HG03066 (cell line): Measurements from ENCODE around the gene IQSEC3.
"Not testable (repeated sequence)": the region's sequence is repeated elsewhere in the genome, so short reads cannot be mapped to it uniquely, and the experiment has no call there.

ENCODE experiments used
- ATAC-seq: cut with Tn5 transposase; IDR thresholded peaks from one replicate; pipeline ENCODE4 v1.9.1; 2021; ENCODE audit warnings: low read depth; ENCODE audit not compliant: unreplicated experiment

IQSEC3 gene

GRCh38 chr12:210277-211141 is 143.9 kb downstream of the IQSEC3 start:
- ATAC-seq = no peak

GRCh38 chr12:211142-211465 is 144.5 kb downstream of the IQSEC3 start:
- ATAC-seq = no peak

- ATAC-seq = no peak
Observed at GRCh38 chr12:211639-212414, 145.3 kb downstream of the IQSEC3 start.

- ATAC-seq = no peak
Observed at GRCh38 chr12:212415-212714, 145.8 kb downstream of the IQSEC3 start.

- ATAC-seq = no peak
Observed at GRCh38 chr12:212715-213526, 146.4 kb downstream of the IQSEC3 start.

GRCh38 chr12:213527-213932 is 147.0 kb downstream of the IQSEC3 start:
- ATAC-seq = no peak

- ATAC-seq = no peak
Observed at GRCh38 chr12:214003-214741, 147.6 kb downstream of the IQSEC3 start, which contains the start of gene SLC6A12. Gene SLC6A12 (minus strand): TSS chr12:214157. CDS start chr12:209986, 4,171 bp downstream.

GRCh38 chr12:215116-215515 is 148.5 kb downstream of the IQSEC3 start:
- no peak for ATAC-seq

- not testable (repeated sequence) for ATAC-seq
Observed at GRCh38 chr12:217029-217428, 150.5 kb downstream of the IQSEC3 start.

GRCh38 chr12:218221-218620 is 151.7 kb downstream of the IQSEC3 start:
- no peak for ATAC-seq

GRCh38 chr12:218728-219590 is 152.4 kb downstream of the IQSEC3 start:
- no peak for ATAC-seq

GRCh38 chr12:219891-220352 is 153.4 kb downstream of the IQSEC3 start:
- no peak for ATAC-seq

- no peak for ATAC-seq
Observed at GRCh38 chr12:220491-220890, 153.9 kb downstream of the IQSEC3 start.

GRCh38 chr12:220946-221550 is 154.5 kb downstream of the IQSEC3 start:
- no peak for ATAC-seq

- no peak for ATAC-seq
Observed at GRCh38 chr12:221736-222135, 155.2 kb downstream of the IQSEC3 start.

GRCh38 chr12:223841-224240 is 157.3 kb downstream of the IQSEC3 start:
- ATAC-seq = no peak

- ATAC-seq = no peak
Observed at GRCh38 chr12:224330-224729, 157.8 kb downstream of the IQSEC3 start.

GRCh38 chr12:225012-225411 is 158.4 kb downstream of the IQSEC3 start:
- no peak for ATAC-seq

- ATAC-seq = no peak
Observed at GRCh38 chr12:226401-226800, 159.8 kb downstream of the IQSEC3 start.
